22Rv1 (cell line): ENCODE data around the gene CDHR3.
"Not testable (repeated sequence)": the region's sequence is repeated elsewhere in the genome, so short reads cannot be mapped to it uniquely, and the experiment has no call there.

Experiments used
- H3K27ac ChIP-seq: fragments of 450-650 bp; 2 replicates; pipeline ENCODE4 v1.5.1; 2017
- ZFX ChIP-seq: fragments of 450-650 bp; IDR thresholded peaks from 2 replicates; pipeline ENCODE4 v1.6.1; 2017; ENCODE audit warnings: antibody characterized with exemption, borderline replicate concordance
- TF ChIP-seq, protein P1 (sequence below): fragments of 450-650 bp; IDR thresholded peaks from 2 replicates; pipeline ENCODE4 v1.5.1; 2017; ENCODE audit warnings: mild to moderate bottlenecking

CDHR3 gene

DNA sequence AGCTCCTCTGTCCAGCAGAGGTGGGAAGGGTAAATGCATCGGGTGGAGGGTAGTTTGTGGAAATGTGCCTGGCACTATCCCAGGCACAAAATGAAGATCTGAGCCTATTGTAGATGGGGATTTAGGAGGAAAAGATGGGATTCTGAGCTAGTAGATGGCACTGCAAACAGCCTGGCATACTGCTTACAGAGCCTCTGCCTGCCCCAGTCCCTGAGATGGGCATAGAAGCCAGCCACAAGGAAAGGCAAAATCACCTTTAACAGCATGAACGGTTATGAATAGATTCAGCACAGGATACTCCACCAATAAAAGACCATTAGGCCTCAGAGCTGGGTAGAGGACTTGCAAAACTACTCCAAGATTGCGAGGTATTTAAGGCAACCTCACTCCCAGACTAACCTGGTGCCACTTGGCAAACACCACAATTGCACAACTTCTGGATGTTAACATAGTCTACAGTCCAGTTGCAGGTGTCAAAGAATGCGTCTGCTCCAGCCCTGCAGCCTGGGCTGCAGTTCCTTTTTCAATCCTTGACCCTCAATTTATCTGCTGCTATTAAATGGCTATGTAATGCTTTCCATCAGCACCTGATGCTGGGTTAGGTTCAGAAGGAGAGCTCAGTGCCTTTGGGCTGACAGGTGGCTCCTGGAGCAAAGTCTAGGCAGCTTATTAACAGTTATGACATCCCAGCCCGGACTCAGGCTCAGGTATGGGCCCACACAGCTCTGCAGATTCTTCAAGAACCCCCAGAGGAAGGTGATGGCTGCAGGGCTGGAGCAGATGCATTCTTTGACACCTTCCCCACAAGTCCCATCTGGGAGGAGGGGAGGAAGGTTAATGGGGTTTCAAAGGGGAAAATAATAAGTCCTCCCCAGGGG is 34.0 kb downstream of the CDHR3 start:
- H3K27ac ChIP-seq, result no peak overlapping the region
- TF ChIP-seq ZFX, result no peak
- TF ChIP-seq, protein P1, sequence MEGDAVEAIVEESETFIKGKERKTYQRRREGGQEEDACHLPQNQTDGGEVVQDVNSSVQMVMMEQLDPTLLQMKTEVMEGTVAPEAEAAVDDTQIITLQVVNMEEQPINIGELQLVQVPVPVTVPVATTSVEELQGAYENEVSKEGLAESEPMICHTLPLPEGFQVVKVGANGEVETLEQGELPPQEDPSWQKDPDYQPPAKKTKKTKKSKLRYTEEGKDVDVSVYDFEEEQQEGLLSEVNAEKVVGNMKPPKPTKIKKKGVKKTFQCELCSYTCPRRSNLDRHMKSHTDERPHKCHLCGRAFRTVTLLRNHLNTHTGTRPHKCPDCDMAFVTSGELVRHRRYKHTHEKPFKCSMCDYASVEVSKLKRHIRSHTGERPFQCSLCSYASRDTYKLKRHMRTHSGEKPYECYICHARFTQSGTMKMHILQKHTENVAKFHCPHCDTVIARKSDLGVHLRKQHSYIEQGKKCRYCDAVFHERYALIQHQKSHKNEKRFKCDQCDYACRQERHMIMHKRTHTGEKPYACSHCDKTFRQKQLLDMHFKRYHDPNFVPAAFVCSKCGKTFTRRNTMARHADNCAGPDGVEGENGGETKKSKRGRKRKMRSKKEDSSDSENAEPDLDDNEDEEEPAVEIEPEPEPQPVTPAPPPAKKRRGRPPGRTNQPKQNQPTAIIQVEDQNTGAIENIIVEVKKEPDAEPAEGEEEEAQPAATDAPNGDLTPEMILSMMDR, result no peak

GRCh38 chr7:105999256-105999655 is 36.2 kb downstream of the CDHR3 start:
- no peak overlapping the region for H3K27ac ChIP-seq
- TF ChIP-seq, protein P1, result no peak
- TF ChIP-seq ZFX, result no peak

DNA sequence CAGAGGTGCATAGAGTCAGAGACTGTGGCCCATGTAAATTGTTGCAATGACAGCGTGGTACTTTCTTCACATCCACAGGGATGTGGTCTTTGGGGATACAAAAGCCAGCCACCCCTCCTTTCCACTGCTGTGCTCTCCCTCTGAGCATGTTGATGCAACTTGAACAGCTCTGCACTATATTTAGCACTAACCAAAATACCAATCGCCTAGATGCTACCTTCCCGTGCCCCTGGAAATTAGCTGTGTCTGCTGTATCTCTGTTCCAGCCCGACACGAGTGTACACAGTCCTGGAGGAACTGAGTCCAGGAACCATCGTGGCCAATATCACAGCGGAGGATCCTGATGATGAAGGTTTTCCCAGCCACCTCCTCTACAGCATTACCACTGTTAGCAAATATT is 38.1 kb downstream of the CDHR3 start:
- H3K27ac ChIP-seq, result no peak overlapping the region
- TF ChIP-seq, protein P1, result no peak
- no peak for TF ChIP-seq ZFX

DNA sequence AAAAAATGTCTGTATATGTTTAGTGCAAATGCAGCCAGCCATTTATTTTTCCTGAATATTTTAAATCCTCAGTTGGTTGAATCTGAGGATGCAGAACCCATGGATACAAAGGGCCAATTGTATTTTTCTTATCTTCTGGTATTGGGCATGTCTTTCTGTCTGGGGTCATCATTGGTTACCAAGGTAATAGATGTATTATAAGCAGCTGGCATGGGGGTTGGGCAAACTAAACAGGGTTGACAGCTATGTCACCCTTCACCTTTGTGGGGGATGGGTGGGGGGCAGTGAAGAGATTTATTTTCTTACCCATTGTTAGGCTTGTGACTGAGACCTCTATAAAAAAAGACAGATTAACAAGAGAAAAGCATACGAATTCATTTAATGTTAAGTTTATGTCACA is 38.8 kb downstream of the CDHR3 start:
- H3K27ac ChIP-seq, result no peak overlapping the region

GRCh38 chr7:106003525-106004064 is 40.5 kb downstream of the CDHR3 start:
- TF ChIP-seq ZFX, result no peak
- TF ChIP-seq, protein P1, result no peak
- H3K27ac ChIP-seq, result no peak overlapping the region

More for the DNA sequence above, 38.8 kb downstream of the CDHR3 start:
- no peak for TF ChIP-seq ZFX
- TF ChIP-seq, protein P1, result no peak

- TF ChIP-seq, protein P1, result no peak
- no peak for TF ChIP-seq ZFX
- no peak overlapping the region for H3K27ac ChIP-seq
Measured at GRCh38 chr7:106006906-106007305, 43.8 kb downstream of the CDHR3 start.

GRCh38 chr7:106007796-106008195 is 44.7 kb downstream of the CDHR3 start:
- not testable (repeated sequence) for H3K27ac ChIP-seq
